Measurements from ENCODE around the gene BET1L.

GRCh38 chr11:241634-242033 is 34.4 kb upstream of the BET1L start:
- TF ChIP-seq CTCF (IDR thresholded peaks at IDR 0.05; ENCODE audit: low read length) (no peak), EZH2 (IDR thresholded peaks at IDR 0.05; ENCODE audit: borderline replicate concordance, low read length) (no peak)

All from OCI-LY1 (cell line).